ENCODE results near the gene ZNF782.
"Not testable (repeated sequence)": the region's sequence is repeated elsewhere in the genome, so short reads cannot be mapped to it uniquely, and the experiment has no call there.

The ZNF782 gene

GRCh38 chr9:96867079-96867804 lies 12.9 kb upstream of the ZNF782 start:
- no peak for TF ChIP-seq CTCF (IDR thresholded peaks at IDR 0.05; ENCODE audit: insufficient read depth, low read depth, low read length, missing control alignments)
- H3K4me3 ChIP-seq (ENCODE audit: low read depth, low read length), result no peak overlapping the region
- no peak for DNase-seq (ENCODE audit: low read depth)

- H3K4me3 ChIP-seq (ENCODE audit: low read depth, low read length); DNase-seq (ENCODE audit: low read depth): not testable (repeated sequence)
These were observed 10.9 kb upstream of the ZNF782 start for GRCh38 chr9:96865240-96865639.

- no peak for TF ChIP-seq CTCF (IDR thresholded peaks at IDR 0.05; ENCODE audit: insufficient read depth, low read depth, low read length, missing control alignments)
- no peak overlapping the region for H3K4me3 ChIP-seq (ENCODE audit: low read depth, low read length)
- no peak for DNase-seq (ENCODE audit: low read depth)
These were observed 5.3 kb upstream of the ZNF782 start for GRCh38 chr9:96859461-96860198.

- no peak for TF ChIP-seq CTCF (IDR thresholded peaks at IDR 0.05; ENCODE audit: insufficient read depth, low read depth, low read length, missing control alignments)
- no peak overlapping the region for H3K4me3 ChIP-seq (ENCODE audit: low read depth, low read length)
- no peak for DNase-seq (ENCODE audit: low read depth)
These were observed 4.4 kb upstream of the ZNF782 start for GRCh38 chr9:96858670-96859069.

GRCh38 chr9:96858018-96858573 lies 3.8 kb upstream of the ZNF782 start:
- H3K4me3 ChIP-seq (ENCODE audit: low read depth, low read length), result no peak overlapping the region
- DNase-seq (ENCODE audit: low read depth), result no peak
- no peak for TF ChIP-seq CTCF (IDR thresholded peaks at IDR 0.05; ENCODE audit: insufficient read depth, low read depth, low read length, missing control alignments)

- no peak overlapping the region for H3K4me3 ChIP-seq (ENCODE audit: low read depth, low read length)
- peak; percentile 75 for DNase-seq (ENCODE audit: low read depth)
- peak; percentile 87 for TF ChIP-seq CTCF (IDR thresholded peaks at IDR 0.05; ENCODE audit: insufficient read depth, low read depth, low read length, missing control alignments)
These were observed 2.3 kb upstream of the ZNF782 start for GRCh38 chr9:96856363-96857286.
